ENCODE measurements around the gene WDR35. TPM values are rescaled to one million over a fixed set of nuclear protein-coding genes. Genes with fewer than 3 reads are reported as not detected.

The WDR35 gene
- total RNA-seq, 1 experiment from 2014 or later: 16.7 TPM

DNA sequence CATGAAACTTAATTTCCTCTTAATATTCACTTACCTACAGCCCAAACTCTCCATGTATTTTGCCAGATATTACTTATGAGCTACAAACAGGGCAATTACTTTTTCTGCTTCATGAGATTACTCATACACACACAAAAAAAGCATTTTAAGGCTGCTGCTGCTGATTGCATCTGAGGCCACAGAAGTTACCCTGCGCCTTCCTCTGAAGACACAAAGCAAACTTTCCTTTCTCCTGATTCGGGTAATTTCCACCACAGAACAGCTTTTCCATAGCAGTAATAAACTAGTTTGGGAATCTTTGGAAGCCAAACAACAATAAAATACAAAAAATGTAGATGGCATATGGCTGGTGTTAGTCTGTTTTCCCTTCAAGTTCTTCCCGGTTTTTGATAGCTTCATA, 94.4 kb downstream of the WDR35 start:
- H2BK5ac ChIP-seq (ENCODE audit: insufficient read length, low read length): no peak overlapping the region
- H3K14ac ChIP-seq (ENCODE audit: insufficient read depth, low read length): no peak overlapping the region
- DNase-seq: no peak
- H3K27me3 Mint-ChIP-seq (ENCODE audit: low read depth): no peaks in the 10 kb centered on the region
- H3T11ph ChIP-seq (ENCODE audit: low read length): no peak overlapping the region
- no peak overlapping the region for H4K8ac ChIP-seq (replicated peaks; ENCODE audit: insufficient read length, low read depth, low read length)
- no peak overlapping the region for H2AK5ac ChIP-seq (ENCODE audit: insufficient read length, low read length)
- H3K27ac ChIP-seq (ENCODE audit: insufficient read length, low read depth, low read length): no peak overlapping the region
- WGBS (ENCODE audit: extremely low coverage, insufficient read length, low lambda C conversion rate): no CpG with 5 or more reads among the region's 3 CpGs
- no peak overlapping the region for H3K56ac ChIP-seq (ENCODE audit: insufficient read length, low read depth, low read length)
- H3K79me2 ChIP-seq (ENCODE audit: insufficient read depth, low read length): peaks cover 5% of the 10 kb centered on the region; the same call in 1 of the 2 replicates
- H2BK20ac ChIP-seq (ENCODE audit: low read depth, low read length, poor library complexity, severe bottlenecking): no peak overlapping the region
- H3K23me2 ChIP-seq (ENCODE audit: insufficient read length, low read depth, low read length, poor library complexity, severe bottlenecking): no peaks in the 10 kb centered on the region
- H3K18ac ChIP-seq (ENCODE audit: insufficient read length, low read depth, low read length): no peak overlapping the region
- H2BK120ac ChIP-seq (ENCODE audit: low read depth, low read length, poor library complexity, severe bottlenecking): no peak overlapping the region
- H3K36me3 Mint-ChIP-seq (ENCODE audit: insufficient read depth in 1 of 3, low read depth in 3 of 3): no peaks in the 10 kb centered on the region; a peak in 1 of 7 replicates
- no peak for TF ChIP-seq CTCF (conservative IDR thresholded peaks at IDR 0.05)
- H3K9me3 ChIP-seq (ENCODE audit: control insufficient read depth, low read depth, low read length): no peaks in the 10 kb centered on the region
- H3K27me3 ChIP-seq (ENCODE audit: insufficient read depth, low read length): no peaks in the 10 kb centered on the region
- H3K4me3 Mint-ChIP-seq: no peak overlapping the region
- no peak overlapping the region for H4K5ac ChIP-seq (ENCODE audit: insufficient read length, low read depth, low read length)
- H2BK15ac ChIP-seq (ENCODE audit: low read depth, low read length): no peak overlapping the region
- H3K27ac Mint-ChIP-seq: no peak overlapping the region
- no peaks in the 10 kb centered on the region for H3K4me1 ChIP-seq (ENCODE audit: insufficient read depth, low read length)
- no peak overlapping the region for H3K23ac ChIP-seq (ENCODE audit: insufficient read length, low read depth, low read length)
- no peak overlapping the region for H3K4me2 ChIP-seq (ENCODE audit: insufficient read depth, insufficient read length, low read length)
- no peaks in the 10 kb centered on the region for H4K20me1 ChIP-seq (ENCODE audit: control insufficient read depth, insufficient read depth, insufficient read length)
- H4K91ac ChIP-seq (ENCODE audit: insufficient read length, low read depth, low read length): no peak overlapping the region
- no peaks in the 10 kb centered on the region for H3K9me3 Mint-ChIP-seq
- no peak overlapping the region for H2BK12ac ChIP-seq (ENCODE audit: insufficient read length, low read depth, low read length)
- no peak overlapping the region for H2AFZ ChIP-seq (ENCODE audit: low read length)
- no peak overlapping the region for H3K4ac ChIP-seq (ENCODE audit: low read depth, low read length)
- peaks cover 6% of the 10 kb centered on the region for H3K79me1 ChIP-seq (ENCODE audit: insufficient read depth, low read depth, low read length, poor library complexity, severe bottlenecking)
- H3K4me1 Mint-ChIP-seq: peaks cover 10 to 14% of the 10 kb centered on the region in 2 experiments
- no peak overlapping the region for H3K9ac ChIP-seq (ENCODE audit: extremely low read depth, insufficient read length, low read length)

Data from H9 (cell line).